ENCODE measurements around the gene EBF4. TPM values are rescaled to one million over a fixed set of nuclear protein-coding genes. Genes with fewer than 3 reads are reported as not detected.

EBF4 gene, protein sequence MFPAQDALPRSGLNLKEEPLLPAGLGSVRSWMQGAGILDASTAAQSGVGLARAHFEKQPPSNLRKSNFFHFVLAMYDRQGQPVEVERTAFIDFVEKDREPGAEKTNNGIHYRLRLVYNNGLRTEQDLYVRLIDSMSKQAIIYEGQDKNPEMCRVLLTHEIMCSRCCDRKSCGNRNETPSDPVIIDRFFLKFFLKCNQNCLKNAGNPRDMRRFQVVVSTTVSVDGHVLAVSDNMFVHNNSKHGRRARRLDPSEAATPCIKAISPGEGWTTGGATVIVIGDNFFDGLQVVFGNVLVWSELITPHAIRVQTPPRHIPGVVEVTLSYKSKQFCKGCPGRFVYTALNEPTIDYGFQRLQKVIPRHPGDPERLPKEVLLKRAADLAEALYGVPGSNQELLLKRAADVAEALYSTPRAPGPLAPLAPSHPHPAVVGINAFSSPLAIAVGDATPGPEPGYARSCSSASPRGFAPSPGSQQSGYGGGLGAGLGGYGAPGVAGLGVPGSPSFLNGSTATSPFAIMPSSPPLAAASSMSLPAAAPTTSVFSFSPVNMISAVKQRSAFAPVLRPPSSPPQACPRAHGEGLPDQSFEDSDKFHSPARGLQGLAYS
- total RNA-seq: 15.3 TPM
- long read RNA-seq, partial matches to known transcripts: 3 of 7 reads
- long read RNA-seq, other reads (novel, unspliced or antisense): 1 of 7 reads

DNA sequence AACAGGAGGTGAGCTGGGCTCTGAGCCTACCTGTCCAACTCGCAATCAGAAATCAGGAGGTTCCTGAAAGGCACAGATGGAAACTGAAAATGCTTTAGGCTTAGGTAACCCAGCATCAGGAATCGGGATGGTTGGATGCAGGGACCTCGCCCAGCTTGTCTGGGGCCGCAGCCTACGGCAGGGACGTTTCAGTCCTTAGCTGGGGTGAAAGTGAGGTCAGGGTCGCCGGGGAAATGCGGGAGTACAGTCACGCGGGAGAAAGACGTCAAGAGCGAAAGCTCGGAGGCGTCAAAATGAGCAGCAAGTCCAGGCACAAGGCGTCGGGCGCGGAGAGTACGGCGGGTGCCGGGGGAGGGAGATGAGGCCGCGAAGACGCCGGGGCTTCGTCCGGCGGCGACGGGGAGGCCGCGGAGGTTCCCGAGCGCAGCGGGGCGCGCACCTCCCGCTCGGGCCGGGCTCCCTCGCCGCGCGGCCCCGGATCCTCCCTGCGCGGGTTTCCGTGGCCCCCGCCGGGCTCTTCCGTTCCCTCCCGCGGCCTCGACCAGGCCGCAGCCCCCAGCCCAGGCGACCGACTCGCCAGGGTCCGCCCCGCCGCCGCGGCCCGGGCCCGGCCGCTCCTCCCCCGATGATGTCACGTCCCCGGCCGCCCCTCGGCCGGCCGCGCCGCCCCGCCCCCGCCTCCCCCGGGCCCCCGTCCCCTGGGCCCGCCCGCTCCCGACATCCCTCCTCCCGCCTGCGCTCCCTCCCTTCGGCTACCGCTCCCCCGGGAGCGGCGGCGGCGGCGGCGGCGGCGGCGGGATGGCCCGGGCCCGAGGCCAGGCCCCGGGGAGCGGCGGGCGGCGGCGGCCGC, at the start of gene EBF4:
EBF4 (plus strand) TSS at position 745 of the 850 bp plus-strand sequence. CDS start 866 bp downstream, outside the sequence.
- H3K4me3 ChIP-seq: peak within 1 kb of the TSS; percentile 56
- H3K27me3 ChIP-seq (ENCODE audit: low read depth): peaks cover 29% of the 10 kb centered on the region
- H3K27ac ChIP-seq: peak within 1 kb of the TSS; percentile 86
- no peaks in the 10 kb centered on the region for H3K9me3 ChIP-seq
- TF ChIP-seq, protein P1, sequence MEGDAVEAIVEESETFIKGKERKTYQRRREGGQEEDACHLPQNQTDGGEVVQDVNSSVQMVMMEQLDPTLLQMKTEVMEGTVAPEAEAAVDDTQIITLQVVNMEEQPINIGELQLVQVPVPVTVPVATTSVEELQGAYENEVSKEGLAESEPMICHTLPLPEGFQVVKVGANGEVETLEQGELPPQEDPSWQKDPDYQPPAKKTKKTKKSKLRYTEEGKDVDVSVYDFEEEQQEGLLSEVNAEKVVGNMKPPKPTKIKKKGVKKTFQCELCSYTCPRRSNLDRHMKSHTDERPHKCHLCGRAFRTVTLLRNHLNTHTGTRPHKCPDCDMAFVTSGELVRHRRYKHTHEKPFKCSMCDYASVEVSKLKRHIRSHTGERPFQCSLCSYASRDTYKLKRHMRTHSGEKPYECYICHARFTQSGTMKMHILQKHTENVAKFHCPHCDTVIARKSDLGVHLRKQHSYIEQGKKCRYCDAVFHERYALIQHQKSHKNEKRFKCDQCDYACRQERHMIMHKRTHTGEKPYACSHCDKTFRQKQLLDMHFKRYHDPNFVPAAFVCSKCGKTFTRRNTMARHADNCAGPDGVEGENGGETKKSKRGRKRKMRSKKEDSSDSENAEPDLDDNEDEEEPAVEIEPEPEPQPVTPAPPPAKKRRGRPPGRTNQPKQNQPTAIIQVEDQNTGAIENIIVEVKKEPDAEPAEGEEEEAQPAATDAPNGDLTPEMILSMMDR (IDR thresholded peaks at IDR 0.05): no peak
- intact Hi-C loops (cut with DNase I): no loop called here
- ATAC-seq (peak; percentile 35 to 71), DNase-seq (peak; percentile 58)
- H3K36me3 ChIP-seq: no peaks in the 10 kb centered on the region
- H3K4me1 ChIP-seq: peaks cover 12% of the 10 kb centered on the region

DNA sequence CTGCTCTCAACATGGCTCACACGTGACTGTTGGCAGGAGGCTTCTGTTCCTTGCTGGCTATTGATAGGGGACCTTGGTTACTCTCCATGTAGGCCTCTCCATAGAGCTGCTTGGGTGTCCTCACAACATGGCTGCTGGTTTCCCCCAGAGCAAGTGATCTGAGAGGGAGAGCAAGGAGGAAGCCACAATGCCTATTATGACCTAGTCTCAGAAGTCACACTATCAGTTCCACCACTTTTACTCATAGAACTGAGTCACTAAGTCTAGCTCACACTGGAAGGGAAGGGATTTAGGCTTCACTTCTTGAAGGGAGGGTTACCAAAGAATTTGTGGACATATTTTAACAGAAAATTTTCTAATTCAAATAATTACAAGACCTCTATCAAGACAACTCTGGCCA, 48.9 kb upstream of the EBF4 start:
- Histone ChIP-seq H3K36me3 (no peaks in the 10 kb centered on the region), H3K27ac (no peak overlapping the region), H3K9me3 (no peaks in the 10 kb centered on the region), H3K27me3 (ENCODE audit: low read depth) (no peaks in the 10 kb centered on the region), H3K4me1 (no peaks in the 10 kb centered on the region), H3K4me3 (no peak overlapping the region)
- no peak for ATAC-seq
- TF ChIP-seq, protein P1 (IDR thresholded peaks at IDR 0.05): no peak
- DNase-seq: no peak
- intact Hi-C loops (cut with DNase I): no loop called here

DNA sequence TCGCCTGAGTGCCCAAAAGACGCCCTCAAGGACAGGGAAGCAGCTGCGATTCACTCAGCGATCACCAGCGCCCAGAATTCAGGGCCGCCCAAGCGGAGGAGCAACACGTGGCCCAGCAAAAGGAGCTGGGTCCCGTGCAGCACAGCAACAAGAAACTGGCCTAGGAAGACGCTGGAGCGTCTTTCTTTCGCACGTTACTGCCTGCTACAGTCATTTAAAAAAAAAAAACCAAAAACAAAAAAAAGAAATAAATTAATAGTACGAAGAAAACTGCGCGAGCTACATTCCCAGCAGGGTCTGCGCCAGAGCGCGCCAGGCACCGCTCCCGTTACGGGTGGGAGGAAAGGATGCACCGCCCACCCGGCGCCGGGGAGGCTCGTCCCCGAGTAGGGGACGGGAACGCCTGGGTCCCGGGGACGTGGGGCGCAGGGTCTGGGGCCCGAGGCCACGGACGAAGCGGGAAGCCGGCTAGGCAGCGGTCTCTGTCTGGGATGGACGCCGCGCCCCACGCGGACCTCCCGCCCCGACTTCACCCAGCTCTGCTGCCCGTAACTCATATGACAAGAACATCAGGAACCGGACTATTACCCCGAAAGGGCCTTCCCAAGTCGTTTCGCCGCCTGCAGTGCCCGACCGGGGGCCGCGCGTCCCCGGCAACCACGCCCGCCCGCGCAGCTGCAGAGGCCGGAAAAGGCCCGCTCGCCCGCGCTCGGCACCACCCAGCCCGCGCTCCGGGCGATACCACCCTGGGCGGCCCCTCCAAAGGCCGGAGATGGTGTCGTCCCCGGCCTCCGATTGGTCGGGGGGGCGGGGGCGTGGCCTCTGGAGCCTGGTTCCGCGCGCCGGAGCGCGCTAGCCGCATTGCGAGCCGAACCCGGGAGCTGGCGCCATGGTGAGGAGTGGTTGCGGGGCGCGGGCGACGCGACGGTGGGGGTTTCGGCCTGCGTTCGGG, 40.5 kb upstream of the EBF4 start, which contains the start of gene NOP56:
NOP56 (plus strand) TSS at position 861 of the 952 bp plus-strand sequence; CDS start at position 890, 29 bp downstream.
- H3K27ac ChIP-seq: peak within 1 kb of the TSS; percentile 96
- H3K9me3 ChIP-seq: no peaks in the 10 kb centered on the region
- DNase-seq (peak; percentile 93), ATAC-seq (peak; percentile 99)
- H3K36me3 ChIP-seq: peaks cover 34% of the 10 kb centered on the region
- intact Hi-C loops (cut with DNase I): no loop called here
- TF ChIP-seq, protein P1 (IDR thresholded peaks at IDR 0.05): no peak
- H3K4me1 ChIP-seq: peaks cover 26% of the 10 kb centered on the region
- H3K27me3 ChIP-seq (ENCODE audit: low read depth): no peaks in the 10 kb centered on the region
- H3K4me3 ChIP-seq: peak within 1 kb of the TSS; percentile 97

DNA sequence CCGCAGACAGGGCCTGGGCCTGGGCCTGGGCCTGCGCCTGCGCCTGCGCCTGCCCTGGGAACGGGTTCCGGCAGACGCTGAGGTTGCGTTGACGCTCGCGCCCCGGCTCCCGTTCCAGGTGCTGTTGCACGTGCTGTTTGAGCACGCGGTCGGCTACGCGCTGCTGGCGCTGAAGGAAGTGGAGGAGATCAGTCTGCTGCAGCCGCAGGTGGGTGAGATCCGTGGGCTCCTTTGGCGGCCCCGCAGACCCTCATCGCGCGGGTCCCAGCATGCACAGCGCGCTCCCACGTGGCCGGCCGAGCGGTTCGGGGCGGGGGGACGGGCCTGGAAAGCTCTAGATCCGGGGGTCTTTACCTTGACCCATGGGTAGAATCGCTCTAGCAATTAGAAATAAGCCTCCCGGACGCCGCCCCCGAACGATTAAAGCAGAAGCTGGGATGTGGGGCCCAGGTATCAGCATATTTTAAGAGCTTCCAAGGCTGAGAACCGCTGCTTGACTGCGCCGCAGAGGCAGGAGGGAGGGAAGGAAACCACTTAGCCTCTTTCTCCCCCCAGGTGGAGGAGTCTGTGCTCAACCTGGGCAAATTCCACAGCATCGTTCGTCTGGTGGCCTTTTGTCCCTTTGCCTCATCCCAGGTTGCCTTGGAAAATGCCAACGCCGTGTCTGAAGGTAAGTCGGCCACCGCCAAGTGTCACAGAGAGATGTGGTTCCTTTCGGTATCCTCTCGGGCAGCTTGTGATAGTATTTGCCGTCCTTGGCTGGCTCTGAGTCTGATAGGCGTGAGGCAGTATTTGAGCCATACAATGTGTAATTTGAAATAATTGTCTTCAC, 39.6 kb upstream of the EBF4 start:
- TF ChIP-seq, protein P1 (IDR thresholded peaks at IDR 0.05): no peak
- ATAC-seq (peak; percentile 71 to 80), DNase-seq (peak; percentile 80)
- no peaks in the 10 kb centered on the region for H3K9me3 ChIP-seq
- intact Hi-C loops (cut with DNase I): no loop called here
- peak overlapping the region; percentile 97 for H3K4me3 ChIP-seq
- peak overlapping the region; percentile 96 for H3K27ac ChIP-seq
- H3K27me3 ChIP-seq (ENCODE audit: low read depth): no peaks in the 10 kb centered on the region
- H3K4me1 ChIP-seq: peaks cover 26% of the 10 kb centered on the region
- peaks cover 43% of the 10 kb centered on the region for H3K36me3 ChIP-seq
